NCI-H748 treated with DMSO at 0.1 percent for 48 hours (cell line): Measurements from ENCODE around the gene CHERP.
"Not testable (repeated sequence)": the region's sequence is repeated elsewhere in the genome, so short reads cannot be mapped to it uniquely, and the experiment has no call there.

Source experiments
- DNase-seq: peaks from one replicate; lab custom pipeline; 2025; lab: John Stamatoyannopoulos, UW

CHERP gene

GRCh38 chr19:16543734-16544133, 1.5 kb upstream of the CHERP start:
- DNase-seq: not testable (repeated sequence)

- DNase-seq: no peak
Observed at GRCh38 chr19:16542910-16543472, 754 bp upstream of the CHERP start.

- no peak for DNase-seq
Observed at GRCh38 chr19:16541526-16542044, 652 bp downstream of the CHERP start.

GRCh38 chr19:16540948-16541347, 1.3 kb downstream of the CHERP start:
- no peak for DNase-seq

- no peak for DNase-seq
Observed at GRCh38 chr19:16537111-16537510, 5.1 kb downstream of the CHERP start.

GRCh38 chr19:16536130-16536529, 6.1 kb downstream of the CHERP start:
- DNase-seq: no peak

- DNase-seq: no peak
Observed at GRCh38 chr19:16535381-16535780, 6.9 kb downstream of the CHERP start.

GRCh38 chr19:16532440-16533234, 9.6 kb downstream of the CHERP start:
- DNase-seq: no peak

GRCh38 chr19:16531380-16531669, 10.9 kb downstream of the CHERP start:
- no peak for DNase-seq

GRCh38 chr19:16530540-16531379, 11.5 kb downstream of the CHERP start:
- DNase-seq: no peak

GRCh38 chr19:16529466-16530144, 12.6 kb downstream of the CHERP start:
- DNase-seq: no peak

GRCh38 chr19:16527971-16528521, 14.2 kb downstream of the CHERP start:
- no peak for DNase-seq

- DNase-seq: no peak
Observed at GRCh38 chr19:16527334-16527935, 14.8 kb downstream of the CHERP start.

GRCh38 chr19:16525751-16526481, 16.3 kb downstream of the CHERP start:
- no peak for DNase-seq

- no peak for DNase-seq
Observed at GRCh38 chr19:16524991-16525734, 17.1 kb downstream of the CHERP start.

GRCh38 chr19:16522559-16523377, 19.5 kb downstream of the CHERP start:
- no peak for DNase-seq

GRCh38 chr19:16521715-16522289, 20.4 kb downstream of the CHERP start:
- no peak for DNase-seq

- no peak for DNase-seq
Observed at GRCh38 chr19:16520986-16521624, 21.1 kb downstream of the CHERP start.
